ENCODE data around the gene SPATA31C1.
"Not testable (repeated sequence)": the region's sequence is repeated elsewhere in the genome, so short reads cannot be mapped to it uniquely, and the experiment has no call there.

SPATA31C1 gene
- long read RNA-seq, donor 1, result 0 reads
- long read RNA-seq, donor 2, result 0 reads
- long read RNA-seq, donor 3, result 0 reads
- long read RNA-seq, donor 4, result 0 reads
- long read RNA-seq, donor 5, result 0 reads
- long read RNA-seq, donor 6, result 0 reads
- long read RNA-seq, donor 7, result 0 reads
- long read RNA-seq, donor 8, result 0 reads

DNA sequence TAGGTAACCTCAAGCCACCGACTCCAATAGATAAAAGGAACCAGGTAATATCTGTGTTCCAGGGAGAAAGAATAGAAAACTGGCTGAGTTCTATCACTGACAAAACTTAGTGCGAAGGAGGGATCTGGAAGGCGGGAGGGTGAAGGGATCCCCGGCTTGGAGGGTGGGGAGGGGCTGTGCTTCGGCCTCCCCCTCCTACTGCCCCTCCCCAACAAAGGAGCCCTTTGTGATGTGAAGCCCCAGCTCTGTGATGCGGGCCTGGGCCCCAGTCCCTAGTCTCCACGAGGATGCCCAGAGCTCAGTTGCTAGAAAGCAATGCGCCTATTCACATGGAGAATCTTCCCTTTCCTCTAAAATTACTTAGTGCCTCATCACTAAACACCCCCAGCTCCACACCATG, at the start of gene SPATA31C1:
Gene SPATA31C1, plus strand, starts transcription at position 301 of the 400 bp plus-strand sequence.
- DNase-seq, result not testable (repeated sequence)

DNA sequence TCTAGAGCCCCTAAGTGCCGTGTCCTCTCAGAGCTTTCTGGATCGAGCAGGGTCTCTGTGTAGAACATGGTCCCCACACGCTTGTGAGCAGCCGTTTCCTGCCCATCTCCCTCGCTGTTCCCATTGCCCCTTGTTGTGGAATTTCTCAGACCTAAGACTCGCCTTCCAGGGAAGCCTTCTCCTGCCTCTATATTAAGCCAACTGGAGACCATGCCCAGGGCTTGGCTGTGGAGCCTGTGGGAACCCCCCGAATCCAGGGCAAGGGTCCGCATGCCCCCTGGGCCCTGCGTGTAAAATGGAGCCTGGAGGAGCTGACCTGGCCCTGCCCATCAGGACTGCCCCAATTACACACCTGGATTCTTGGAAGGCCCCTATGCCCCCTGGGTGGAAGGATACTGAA, 49.6 kb upstream of the SPATA31C1 start:
- no peak for DNase-seq

DNA sequence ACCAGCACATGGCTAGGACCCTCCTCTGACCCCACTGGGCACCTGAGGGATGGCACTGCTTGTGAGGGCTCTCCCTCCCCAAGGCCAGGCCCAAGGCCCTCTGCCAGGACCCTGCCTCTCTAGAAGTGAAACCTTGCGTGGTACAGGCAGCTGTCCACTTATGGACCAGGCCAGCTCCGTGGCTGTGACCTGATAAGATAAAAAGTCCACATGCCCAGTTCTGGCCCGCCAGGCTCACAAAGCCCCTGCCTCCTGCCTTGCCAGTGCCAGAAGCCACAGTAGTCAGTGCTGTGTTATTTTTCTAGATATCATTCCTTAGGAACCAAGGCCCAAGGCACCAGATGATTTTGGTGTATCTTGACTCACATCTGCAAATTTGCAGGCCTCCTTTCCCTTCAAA, 49.1 kb upstream of the SPATA31C1 start:
- no peak for DNase-seq

DNA sequence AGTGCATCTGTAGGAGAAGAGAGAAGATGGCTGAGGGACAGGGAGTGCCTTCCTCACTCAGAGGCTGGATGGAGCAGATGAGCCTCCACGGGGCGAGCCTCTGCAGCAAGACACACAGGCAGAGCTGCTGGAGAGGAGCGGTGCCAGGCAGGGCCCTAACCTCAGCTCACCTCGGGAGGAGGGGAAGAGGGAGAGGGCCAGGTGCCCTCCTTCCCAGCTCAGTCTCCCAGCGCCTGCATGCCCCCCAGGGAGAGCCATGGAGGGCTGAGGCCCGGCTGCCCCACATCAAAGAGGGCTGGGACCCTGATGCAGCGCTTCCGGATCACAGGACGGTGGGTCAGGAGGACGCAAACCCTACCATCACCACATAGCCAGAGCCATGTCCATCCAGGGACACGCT, 48.7 kb upstream of the SPATA31C1 start:
- no peak for DNase-seq

DNA sequence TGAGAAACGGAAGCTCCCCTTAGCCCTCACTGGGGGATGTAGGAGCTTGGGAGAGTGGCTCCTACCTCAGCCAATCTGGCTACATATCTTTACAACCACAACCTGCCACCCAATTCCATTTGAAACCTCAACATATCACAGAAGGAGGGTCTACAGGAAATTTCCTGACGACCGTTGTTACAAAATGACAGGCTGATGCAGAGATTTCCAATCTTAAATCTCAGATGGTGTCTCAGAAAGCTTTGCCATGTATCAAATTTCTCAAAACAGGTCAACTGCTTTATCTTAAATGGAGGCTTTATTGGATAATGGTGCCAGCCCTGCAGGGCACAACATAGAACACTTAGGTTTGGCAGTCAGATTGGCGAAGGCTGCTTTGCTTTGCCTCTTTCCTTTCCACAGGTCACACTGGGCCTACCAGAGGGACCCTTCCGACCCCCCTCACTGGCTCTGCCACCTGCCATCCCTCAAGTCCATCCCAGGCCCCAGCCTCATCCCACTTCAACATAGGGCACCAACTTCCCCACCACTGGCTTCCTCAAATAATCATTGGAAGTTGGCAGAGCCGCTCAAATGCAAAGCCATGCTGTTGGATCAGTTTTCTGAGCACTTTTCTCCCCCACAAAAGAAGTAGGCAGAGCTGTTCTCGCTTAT, 46.2 kb upstream of the SPATA31C1 start:
- no peak for DNase-seq

DNA sequence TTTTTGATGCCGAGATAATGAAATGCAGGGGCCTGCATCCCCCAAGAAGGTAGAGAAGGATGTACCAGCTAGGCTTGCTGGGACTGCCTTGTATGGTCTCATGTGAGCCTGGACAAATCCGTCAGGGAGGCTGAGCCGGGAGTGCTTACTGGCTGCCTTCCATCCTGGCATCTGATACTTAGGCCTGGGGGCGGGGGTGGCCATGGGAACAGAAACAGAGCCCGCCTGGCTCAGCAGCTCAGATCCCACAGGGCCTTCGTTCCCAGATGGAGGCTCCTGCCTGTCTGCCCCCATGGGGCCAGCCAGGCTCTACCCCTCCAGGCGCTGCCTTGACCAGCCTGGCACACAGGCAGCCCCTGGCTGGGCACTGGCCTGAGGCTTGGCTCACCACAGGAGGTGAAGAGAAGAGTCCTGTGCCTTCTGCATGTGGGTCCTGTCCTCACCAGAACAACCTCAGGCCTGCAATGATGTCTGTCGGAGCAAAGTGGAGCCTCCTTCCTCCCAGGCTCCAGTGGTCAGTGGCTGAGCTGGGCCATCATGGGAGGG, 45.6 kb upstream of the SPATA31C1 start:
- no peak for DNase-seq

DNA sequence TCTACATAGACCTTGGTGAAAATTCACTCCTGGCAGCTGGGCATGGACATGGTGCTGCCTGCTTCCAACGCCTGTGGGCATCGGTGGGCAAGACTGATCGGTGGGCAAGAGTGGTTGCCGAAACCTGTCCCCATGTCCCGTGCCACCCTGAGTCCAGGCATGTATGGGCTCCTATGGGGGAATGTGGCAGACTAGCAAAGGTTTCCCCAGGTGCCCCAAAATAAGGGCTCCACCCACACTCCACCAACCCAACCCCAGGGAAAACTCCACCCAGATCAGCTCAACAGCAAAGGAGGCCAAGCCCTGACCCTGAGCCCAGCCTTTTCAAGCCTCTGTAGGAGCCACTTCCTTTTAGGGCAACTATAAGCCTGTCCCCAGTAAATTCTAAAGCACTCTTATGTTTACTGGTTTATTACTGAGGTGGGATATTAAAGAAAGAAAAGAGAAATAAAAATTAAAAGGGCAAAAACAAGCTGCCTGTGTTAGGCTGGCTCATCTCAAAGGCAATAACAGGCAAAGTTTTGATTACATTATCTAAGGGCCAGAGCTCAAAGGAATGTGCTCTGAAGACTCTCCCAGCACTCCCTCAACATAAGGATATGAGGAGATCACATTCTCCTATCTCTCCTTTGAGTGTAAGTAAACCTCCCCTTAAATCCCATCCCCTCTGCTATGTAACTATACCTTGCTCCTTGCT, 44.0 kb upstream of the SPATA31C1 start:
- no peak for DNase-seq

DNA sequence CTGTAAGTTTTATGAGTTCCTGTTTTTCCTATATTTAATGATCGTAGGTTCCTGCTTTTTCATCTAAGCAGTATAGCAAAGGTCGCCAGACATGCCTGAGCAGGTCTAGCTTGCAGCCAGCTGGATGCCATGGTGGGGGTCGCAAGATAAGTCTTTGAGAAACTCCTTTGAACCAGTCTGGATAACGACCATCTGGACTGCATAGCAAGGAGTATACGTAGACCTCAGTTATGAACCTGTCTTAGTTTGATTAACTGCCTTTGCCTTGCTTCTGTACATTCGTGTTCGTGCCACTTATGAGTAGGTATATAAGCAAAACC, 43.5 kb upstream of the SPATA31C1 start:
- DNase-seq, result no peak

DNA sequence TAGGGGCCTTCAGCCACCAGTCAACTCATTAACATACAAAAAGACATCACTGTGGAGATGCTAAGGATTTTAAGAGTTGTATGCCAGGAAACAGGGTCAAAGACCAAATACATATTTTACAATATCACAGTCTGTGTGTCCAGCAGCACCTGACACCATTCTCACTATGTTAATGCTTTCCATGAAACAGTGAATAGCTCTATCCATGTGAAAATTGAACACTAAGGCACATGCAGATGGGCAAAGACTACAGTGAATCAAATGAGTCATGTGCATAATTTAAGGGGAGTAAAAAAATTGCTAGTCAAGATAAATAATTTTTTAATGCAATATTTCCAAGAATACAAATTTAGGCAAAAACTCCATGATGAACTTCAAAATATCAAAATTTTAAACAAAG, 42.7 kb upstream of the SPATA31C1 start:
- DNase-seq, result no peak

DNA sequence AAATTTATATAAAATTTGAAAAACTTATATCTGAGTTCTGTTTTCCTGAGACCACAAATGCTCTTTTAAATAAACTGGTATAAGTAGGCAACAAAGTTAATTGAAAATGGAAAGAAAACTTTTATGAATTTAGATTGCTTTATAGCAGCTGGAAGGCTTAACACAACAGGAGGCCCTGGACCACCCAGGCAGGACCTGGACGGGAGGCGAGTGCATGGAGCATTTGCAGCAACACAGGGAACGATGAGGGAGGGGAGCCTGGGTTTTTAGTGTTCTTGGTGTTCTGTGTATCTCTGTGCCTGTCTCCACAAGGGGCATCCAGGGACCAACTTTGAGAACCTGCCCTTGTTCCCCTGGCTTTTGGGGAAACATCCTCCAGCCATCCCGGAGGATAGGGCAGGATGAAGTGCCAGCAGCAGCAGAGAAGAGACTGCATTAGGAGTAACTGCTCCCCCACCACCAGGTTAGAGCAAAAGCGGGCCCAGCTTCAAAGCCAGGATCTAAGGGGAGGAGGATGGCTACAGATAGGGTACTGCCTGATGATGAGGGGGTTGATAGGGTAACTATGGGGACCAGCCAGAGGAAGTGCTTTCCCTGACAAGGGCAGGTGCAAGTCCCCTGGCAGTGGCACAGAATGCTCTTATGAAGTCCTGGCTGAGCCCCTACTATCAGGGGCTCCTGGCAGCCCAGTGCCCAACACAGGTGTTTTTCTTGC, 41.8 kb upstream of the SPATA31C1 start:
- DNase-seq, result no peak

DNA sequence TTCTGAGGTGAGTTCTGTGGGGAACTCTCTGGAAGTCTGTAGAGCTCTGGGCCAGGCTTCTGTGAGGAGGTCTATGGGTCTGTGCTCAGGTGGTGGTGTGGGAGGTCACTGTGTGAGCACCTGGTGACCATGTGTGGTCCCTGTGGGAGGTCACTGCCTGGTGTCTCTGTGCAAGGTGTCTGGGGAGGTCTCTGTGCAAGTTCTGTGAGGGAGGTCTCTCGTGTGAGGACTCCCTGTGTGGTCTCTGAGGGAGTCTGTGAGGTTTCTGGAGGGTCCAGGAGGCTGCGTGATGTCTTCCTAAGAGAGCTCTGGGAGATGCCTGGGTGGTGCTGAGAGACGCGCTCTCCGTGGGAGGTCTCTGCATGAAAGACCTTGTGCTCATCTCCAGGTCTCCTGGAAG, 41.1 kb upstream of the SPATA31C1 start:
- DNase-seq, result no peak

DNA sequence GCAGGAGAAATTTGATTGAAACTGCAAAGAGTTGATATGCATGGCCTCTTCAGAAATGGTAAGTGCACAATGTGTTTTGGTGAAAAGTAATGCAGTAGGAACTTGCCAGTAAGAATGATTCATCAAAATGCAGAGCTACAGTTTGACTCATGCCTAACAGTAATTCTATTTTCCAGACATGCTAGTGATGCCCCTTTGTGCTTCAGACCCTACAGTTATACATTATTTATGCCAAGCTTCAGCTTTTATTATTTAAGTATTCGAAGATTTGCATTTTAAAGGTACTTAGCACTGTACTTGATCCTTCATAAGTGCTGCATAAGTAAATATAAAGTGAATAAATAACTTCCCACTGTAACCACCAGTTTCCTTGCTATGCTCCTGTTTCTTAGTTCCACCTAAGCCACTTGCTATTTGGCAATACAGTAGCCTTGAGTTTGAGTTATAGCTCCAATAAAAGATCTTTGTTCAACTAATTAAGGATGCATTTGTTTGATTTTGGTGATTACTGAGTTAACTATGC, 38.7 kb upstream of the SPATA31C1 start:
- DNase-seq, result no peak

DNA sequence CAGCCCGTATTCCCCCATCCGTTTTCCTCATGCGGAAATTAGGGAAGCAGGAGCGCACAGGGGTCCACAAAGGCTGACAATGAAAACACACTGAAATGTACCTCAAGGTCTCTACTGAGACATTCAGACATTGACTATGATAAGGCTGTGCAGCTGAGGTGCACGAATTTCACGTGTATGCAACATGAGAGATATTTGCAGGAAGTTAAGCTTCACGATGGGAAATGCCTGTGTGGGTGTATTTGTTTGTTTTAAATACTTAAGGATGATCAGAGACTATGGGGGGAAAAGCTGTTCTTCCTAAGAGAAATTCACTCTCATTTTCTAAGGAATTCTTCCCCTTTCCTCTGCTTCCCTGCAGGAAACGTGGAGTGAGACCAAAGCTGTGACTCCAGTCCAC, 37.6 kb upstream of the SPATA31C1 start:
- DNase-seq, result no peak

DNA sequence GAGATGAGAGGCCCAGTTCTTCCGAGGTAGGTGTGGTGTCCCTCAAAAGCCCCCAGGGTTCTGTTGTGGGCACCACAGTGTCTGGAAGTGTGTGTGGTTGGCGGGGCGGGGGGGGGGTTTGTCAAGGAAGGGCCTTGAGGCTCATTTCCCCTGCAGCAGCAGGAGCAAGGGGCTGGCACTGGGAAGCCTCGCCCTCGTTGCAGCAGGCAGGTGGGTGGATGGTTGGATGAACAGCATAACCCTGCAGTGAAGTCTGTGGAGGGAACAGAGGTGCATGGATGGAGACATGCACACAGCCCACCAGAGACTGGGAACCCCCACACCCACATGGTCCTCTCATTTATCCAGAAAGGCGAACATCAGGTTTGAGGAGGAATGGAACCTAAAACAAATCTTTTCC, 37.1 kb upstream of the SPATA31C1 start:
- no peak for DNase-seq

DNA sequence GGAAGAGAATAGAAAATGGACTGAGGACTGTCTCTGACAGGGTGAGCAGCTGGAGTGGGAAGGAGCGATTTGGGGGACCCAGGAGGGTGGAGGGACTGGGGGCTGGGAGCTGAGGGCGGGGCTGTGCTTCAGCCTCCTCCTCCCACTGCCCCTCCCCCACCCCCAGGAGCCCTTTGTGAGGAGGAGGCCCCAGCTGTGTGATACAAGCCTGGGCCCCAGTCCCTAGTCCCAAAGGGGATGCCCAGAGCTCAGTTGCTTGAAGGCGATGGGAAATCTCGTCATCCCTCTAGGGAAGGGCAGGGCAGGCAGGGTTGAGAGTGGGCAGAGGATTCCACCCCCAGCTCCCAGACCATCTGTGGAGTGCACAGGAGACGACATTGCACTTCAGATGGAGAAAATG, 35.1 kb upstream of the SPATA31C1 start, which contains the start of gene SPATA31E1:
Gene SPATA31E1, plus strand, starts transcription at position 251 of the 400 bp plus-strand sequence. Its CDS starts 15 bp downstream, at position 266.
- DNase-seq, result no peak

DNA sequence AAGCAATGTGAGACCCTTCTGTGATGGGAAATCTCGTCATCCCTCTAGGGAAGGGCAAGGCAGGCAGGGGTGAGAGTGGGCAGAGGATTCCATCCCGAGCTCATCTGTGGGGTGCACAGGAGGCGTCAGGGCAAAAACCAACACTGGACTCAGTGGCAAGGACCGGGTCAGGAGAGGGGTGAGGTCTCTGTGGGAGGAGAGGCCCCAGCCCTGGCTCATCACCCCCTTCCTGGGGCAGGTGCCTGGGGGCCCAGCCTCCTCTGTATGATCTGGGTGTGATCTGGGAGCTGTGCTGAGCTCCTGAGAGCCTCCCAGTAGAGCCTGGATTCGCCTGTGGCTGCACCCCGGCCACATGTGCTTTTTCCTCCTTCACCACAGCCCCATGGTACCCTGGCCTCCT, 34.5 kb upstream of the SPATA31C1 start:
- no peak for DNase-seq

DNA sequence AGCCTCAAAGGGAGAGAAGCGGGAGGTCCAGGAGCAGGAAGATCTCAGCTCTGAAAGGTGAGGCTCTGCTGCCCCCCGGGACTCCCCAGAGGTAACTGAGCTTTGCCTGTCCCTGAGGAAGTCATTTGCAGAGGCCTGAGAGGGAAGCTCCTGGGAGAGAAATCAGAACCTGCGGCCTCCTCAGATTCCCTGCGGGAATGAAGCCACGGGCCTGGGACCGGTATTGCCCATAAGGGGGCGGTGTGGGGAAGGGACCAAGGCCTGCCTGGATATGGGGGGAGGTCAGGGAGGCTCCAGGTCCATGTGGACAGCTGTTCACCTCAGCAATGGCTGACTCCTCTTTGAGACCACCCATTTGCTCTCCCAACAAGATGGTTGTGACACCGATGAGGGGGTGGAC, 33.8 kb upstream of the SPATA31C1 start:
- DNase-seq, result no peak

DNA sequence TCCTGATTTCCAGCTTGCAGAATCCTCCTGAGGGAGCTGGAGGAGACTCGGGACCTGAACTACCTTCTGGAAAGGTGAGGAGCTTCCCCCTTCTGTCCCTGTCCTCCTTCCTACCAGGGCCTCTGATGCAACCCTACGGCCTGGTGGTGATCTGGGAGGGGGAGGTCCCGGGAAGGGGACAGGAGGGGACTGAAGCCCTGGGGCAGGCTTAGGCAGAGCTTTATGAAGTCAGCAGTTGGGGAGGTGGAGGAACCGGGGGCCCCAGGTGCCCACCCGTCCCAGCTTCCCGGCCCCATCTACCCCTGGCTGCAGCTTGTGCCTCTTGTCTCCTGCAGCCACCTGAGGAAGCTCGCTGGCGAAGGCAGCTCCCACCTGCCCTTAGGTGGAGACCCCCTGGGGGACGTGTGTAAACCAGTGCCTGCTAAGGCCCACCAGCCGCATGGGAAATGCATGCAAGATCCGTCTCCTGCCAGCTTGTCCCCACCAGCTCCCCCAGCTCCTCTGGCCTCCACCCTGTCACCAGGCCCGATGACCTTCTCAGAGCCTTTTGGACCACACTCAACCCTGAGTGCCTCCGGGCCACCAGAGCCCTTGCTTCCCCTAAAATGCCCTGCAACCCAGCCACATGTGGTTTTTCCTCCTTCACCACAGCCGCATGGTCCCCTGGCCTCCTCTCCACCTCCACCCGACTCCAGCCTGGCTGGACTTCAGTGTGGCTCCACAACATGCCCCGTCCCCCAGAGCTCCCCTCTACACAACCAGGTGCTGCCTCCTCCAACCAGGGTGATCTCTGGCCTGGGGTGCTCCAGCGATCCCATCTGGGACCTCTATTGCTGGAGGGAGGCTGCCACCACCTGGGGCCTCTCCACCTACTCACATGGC, 32.9 kb upstream of the SPATA31C1 start:
- no peak for DNase-seq

DNA sequence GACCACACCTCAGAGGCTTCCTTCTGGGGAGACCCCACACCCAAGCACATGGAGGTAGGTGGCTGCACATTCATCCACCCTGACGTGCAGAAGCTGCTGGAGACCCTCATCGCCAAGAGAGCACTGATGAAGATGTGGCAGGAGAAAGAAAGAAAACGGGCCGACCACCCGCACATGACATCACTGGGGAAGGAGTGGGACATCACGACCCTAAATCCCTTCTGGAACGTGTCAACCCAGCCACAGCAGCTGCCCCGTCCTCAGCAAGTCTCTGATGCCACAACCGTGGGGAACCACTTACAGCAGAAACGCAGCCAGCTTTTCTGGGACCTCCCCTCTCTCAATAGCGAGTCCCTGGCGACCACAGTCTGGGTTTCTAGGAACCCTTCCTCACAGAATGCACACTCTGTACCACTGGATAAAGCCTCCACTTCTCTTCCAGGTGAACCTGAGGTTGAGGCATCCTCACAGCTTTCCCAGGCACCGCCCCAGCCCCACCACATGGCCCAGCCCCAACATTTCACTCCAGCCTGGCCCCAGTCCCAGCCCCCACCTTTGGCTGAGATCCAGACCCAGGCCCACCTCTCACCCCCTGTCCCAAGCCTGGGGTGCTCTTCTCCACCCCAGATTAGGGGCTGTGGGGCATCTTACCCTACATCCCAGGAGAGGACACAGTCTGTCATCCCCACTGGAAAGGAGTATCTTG, 32.1 kb upstream of the SPATA31C1 start:
- no peak for DNase-seq

DNA sequence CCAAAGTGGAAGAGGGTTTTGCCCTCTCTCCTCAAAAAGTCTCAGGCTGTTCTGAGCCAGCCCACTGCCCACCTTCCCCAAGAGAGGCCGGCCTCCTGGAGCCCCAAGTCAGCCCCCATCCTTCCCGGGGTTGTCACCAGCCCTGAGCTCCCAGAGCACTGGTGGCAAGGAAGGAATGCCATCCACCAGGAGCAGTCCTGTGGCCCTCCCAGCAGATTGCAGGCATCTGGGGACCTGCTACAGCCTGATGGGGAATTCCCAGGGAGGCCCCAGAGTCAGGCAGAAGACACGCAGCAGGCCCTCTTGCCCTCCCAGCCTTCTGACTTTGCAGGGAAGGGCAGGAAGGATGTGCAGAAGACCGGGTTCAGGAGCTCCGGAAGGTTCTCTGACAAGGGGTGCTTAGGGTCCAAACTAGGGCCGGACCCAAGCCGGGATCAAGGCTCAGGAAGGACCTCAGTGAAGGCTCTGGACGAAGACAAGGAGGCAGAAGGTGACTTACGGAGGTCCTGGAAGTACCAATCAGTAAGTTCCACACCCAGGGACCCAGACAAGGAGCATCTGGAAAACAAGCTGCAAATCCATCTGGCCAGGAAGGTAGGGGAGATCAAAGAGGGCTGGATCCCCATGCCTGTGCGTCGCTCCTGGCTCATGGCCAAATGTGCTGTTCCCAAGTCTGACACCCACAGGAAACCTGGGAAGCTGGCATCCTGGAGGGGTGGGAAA, 31.4 kb upstream of the SPATA31C1 start:
- DNase-seq, result no peak
